T follicular helper cell (primary cell): ENCODE results near the gene MRTFA.
"Not testable (repeated sequence)": the region's sequence is repeated elsewhere in the genome, so short reads cannot be mapped to it uniquely, and the experiment has no call there.

Experiments
- DNase-seq: peaks from one replicate; pipeline ENCODE4 v3.0.0-alpha.2; 2020; ENCODE audit warnings: low read depth

Gene MRTFA

GRCh38 chr22:40595497-40596234 is 40.9 kb downstream of the MRTFA start:
- DNase-seq = no peak

GRCh38 chr22:40594924-40595323 is 41.6 kb downstream of the MRTFA start:
- no peak for DNase-seq

- no peak for DNase-seq
Observed at GRCh38 chr22:40594346-40594745, 42.2 kb downstream of the MRTFA start.

GRCh38 chr22:40593460-40594273 is 42.9 kb downstream of the MRTFA start:
- no peak for DNase-seq

- no peak for DNase-seq
Observed at GRCh38 chr22:40592352-40593113, 44.0 kb downstream of the MRTFA start.

GRCh38 chr22:40588726-40589125 is 47.8 kb downstream of the MRTFA start:
- no peak for DNase-seq

GRCh38 chr22:40586781-40587180 is 49.7 kb downstream of the MRTFA start:
- no peak for DNase-seq

GRCh38 chr22:40585310-40585751 is 51.2 kb downstream of the MRTFA start:
- no peak for DNase-seq

GRCh38 chr22:40584766-40585165 is 51.8 kb downstream of the MRTFA start:
- not testable (repeated sequence) for DNase-seq

- DNase-seq = no peak
Observed at GRCh38 chr22:40583053-40583741, 53.3 kb downstream of the MRTFA start.

- DNase-seq = no peak
Observed at GRCh38 chr22:40582063-40582462, 54.5 kb downstream of the MRTFA start.

- no peak for DNase-seq
Observed at GRCh38 chr22:40580631-40581030, 55.9 kb downstream of the MRTFA start.

GRCh38 chr22:40578171-40578570 is 58.3 kb downstream of the MRTFA start:
- no peak for DNase-seq

GRCh38 chr22:40572976-40573375 is 63.5 kb downstream of the MRTFA start:
- no peak for DNase-seq

- no peak for DNase-seq
Observed at GRCh38 chr22:40571887-40572286, 64.6 kb downstream of the MRTFA start.

GRCh38 chr22:40567626-40568328 is 68.7 kb downstream of the MRTFA start:
- DNase-seq = no peak

- no peak for DNase-seq
Observed at GRCh38 chr22:40567106-40567505, 69.4 kb downstream of the MRTFA start.

GRCh38 chr22:40560994-40561515 is 75.5 kb downstream of the MRTFA start:
- DNase-seq = no peak

- no peak for DNase-seq
Observed at GRCh38 chr22:40560551-40560950, 76.0 kb downstream of the MRTFA start.

GRCh38 chr22:40557972-40558371 is 78.5 kb downstream of the MRTFA start:
- no peak for DNase-seq

- DNase-seq = no peak
Observed at GRCh38 chr22:40556641-40557040, 79.9 kb downstream of the MRTFA start.
